ENCODE measurements around the gene TBX4.

TBX4 gene

GRCh38 chr17:61534414-61534813 lies 82.2 kb downstream of the TBX4 start:
- DNase-seq, result no peak
